Measurements from ENCODE around the gene SMPD2. TPM values are rescaled to one million over a fixed set of nuclear protein-coding genes. Genes with fewer than 3 reads are reported as not detected.
"Not testable (repeated sequence)": the region's sequence is repeated elsewhere in the genome, so short reads cannot be mapped to it uniquely, and the experiment has no call there.

SMPD2 gene
- total RNA-seq, 1 experiment from 2014 or later: 12.3 TPM

GRCh38 chr6:109457562-109457996 is 17.1 kb downstream of the SMPD2 start:
- Histone ChIP-seq H3K4me1 (peaks cover 13% of the 10 kb centered on the region), H3K4me3 (ENCODE audit: low read depth, low read length) (no peak overlapping the region), H3K9me3 (no peaks in the 10 kb centered on the region), H3K27me3 (replicated peaks; ENCODE audit: control insufficient read depth, insufficient read depth, low read length) (no peaks in the 10 kb centered on the region), H3K36me3 (ENCODE audit: control insufficient read depth, insufficient read depth, low read length) (no peaks in the 10 kb centered on the region)
- intact Hi-C loops (cut with micrococcal nuclease; ENCODE audit: unreplicated experiment): no loop called here
- no peaks in the 10 kb centered on the region for H3K27me3 Mint-ChIP-seq (ENCODE audit: insufficient read depth, unreplicated experiment)
- TF ChIP-seq CTCF (IDR thresholded peaks at IDR 0.05; ENCODE audit: insufficient read depth in 1 of 2, low read depth in 1 of 2, low read length in 1 of 2, severe bottlenecking in 1 of 2, unreplicated experiment in 1 of 2): no peak
- DNase-seq: no peak
- H3K27ac Mint-ChIP-seq (ENCODE audit: unreplicated experiment): no peak overlapping the region
- no TSS peak for BruUV-seq (replicated peaks)
- H3K9me3 Mint-ChIP-seq (ENCODE audit: unreplicated experiment): no peaks in the 10 kb centered on the region
- H3K4me3 Mint-ChIP-seq (ENCODE audit: unreplicated experiment): no peak overlapping the region
- peaks cover 10% of the 10 kb centered on the region for H3K36me3 Mint-ChIP-seq (ENCODE audit: insufficient read depth, unreplicated experiment)
- ChIA-PET POLR2A (no interaction called here), CTCF (no interaction called here)
- H3K4me1 Mint-ChIP-seq (ENCODE audit: low read depth, unreplicated experiment): no peaks in the 10 kb centered on the region

- ChIA-PET CTCF (no interaction called here), POLR2A (no interaction called here)
- no TSS peak for BruUV-seq (replicated peaks)
- no peaks in the 10 kb centered on the region for H3K36me3 ChIP-seq (ENCODE audit: control insufficient read depth, insufficient read depth, low read length)
- H3K4me1 ChIP-seq: peaks cover 13% of the 10 kb centered on the region
- Mint-ChIP-seq H3K27ac (ENCODE audit: unreplicated experiment) (no peak overlapping the region), H3K4me1 (ENCODE audit: low read depth, unreplicated experiment) (no peaks in the 10 kb centered on the region), H3K4me3 (ENCODE audit: unreplicated experiment) (no peak overlapping the region), H3K36me3 (ENCODE audit: insufficient read depth, unreplicated experiment) (peaks cover 22% of the 10 kb centered on the region), H3K9me3 (ENCODE audit: unreplicated experiment) (no peaks in the 10 kb centered on the region), H3K27me3 (ENCODE audit: insufficient read depth, unreplicated experiment) (no peaks in the 10 kb centered on the region)
- TF ChIP-seq CTCF (IDR thresholded peaks at IDR 0.05; ENCODE audit: insufficient read depth in 1 of 2, low read depth in 1 of 2, low read length in 1 of 2, severe bottlenecking in 1 of 2, unreplicated experiment in 1 of 2): no peak
- intact Hi-C loops (cut with micrococcal nuclease; ENCODE audit: unreplicated experiment): no loop called here
- H3K9me3 ChIP-seq: no peaks in the 10 kb centered on the region
- H3K4me3 ChIP-seq (ENCODE audit: low read depth, low read length): no peak overlapping the region
- DNase-seq: no peak
- H3K27me3 ChIP-seq (replicated peaks; ENCODE audit: control insufficient read depth, insufficient read depth, low read length): no peaks in the 10 kb centered on the region
These were observed 18.4 kb downstream of the SMPD2 start for GRCh38 chr6:109458774-109459531.

- Mint-ChIP-seq H3K27ac (ENCODE audit: unreplicated experiment) (no peak overlapping the region), H3K36me3 (ENCODE audit: insufficient read depth, unreplicated experiment) (peaks cover 32% of the 10 kb centered on the region), H3K4me3 (ENCODE audit: unreplicated experiment) (no peak overlapping the region), H3K4me1 (ENCODE audit: low read depth, unreplicated experiment) (no peaks in the 10 kb centered on the region), H3K9me3 (ENCODE audit: unreplicated experiment) (no peaks in the 10 kb centered on the region), H3K27me3 (ENCODE audit: insufficient read depth, unreplicated experiment) (no peaks in the 10 kb centered on the region)
- Histone ChIP-seq H3K9me3 (no peaks in the 10 kb centered on the region), H3K27me3 (replicated peaks; ENCODE audit: control insufficient read depth, insufficient read depth, low read length) (no peaks in the 10 kb centered on the region), H3K36me3 (ENCODE audit: control insufficient read depth, insufficient read depth, low read length) (no peaks in the 10 kb centered on the region), H3K4me3 (ENCODE audit: low read depth, low read length) (no peak overlapping the region), H3K4me1 (peaks cover 8% of the 10 kb centered on the region)
- DNase-seq: no peak
- intact Hi-C loops (cut with micrococcal nuclease; ENCODE audit: unreplicated experiment): no loop called here
- ChIA-PET POLR2A (interaction anchor here (0.6 kb wide), 2 partner anchors 78 to 504 kb away, joined by 3 to 5 read pairs; partner anchors contain the start of gene CD164), CTCF (interaction anchor here (0.6 kb wide), 2 partner anchors 171 to 286 kb away, joined by 4 to 9 read pairs; no protein-coding TSS in a partner anchor)
- no peak for TF ChIP-seq CTCF (IDR thresholded peaks at IDR 0.05; ENCODE audit: insufficient read depth in 1 of 2, low read depth in 1 of 2, low read length in 1 of 2, severe bottlenecking in 1 of 2, unreplicated experiment in 1 of 2)
- no TSS peak for BruUV-seq (replicated peaks)
These were observed 19.8 kb downstream of the SMPD2 start for GRCh38 chr6:109460161-109460829.

GRCh38 chr6:109461205-109461604 is 20.7 kb downstream of the SMPD2 start:
- H3K27ac Mint-ChIP-seq (ENCODE audit: unreplicated experiment): not testable (repeated sequence)

More at GRCh38 chr6:109461205-109461604, 20.7 kb downstream of the SMPD2 start:
- H3K4me3 ChIP-seq (ENCODE audit: low read depth, low read length); H3K36me3 ChIP-seq (ENCODE audit: control insufficient read depth, insufficient read depth, low read length); POLR2A ChIA-PET; H3K4me1 Mint-ChIP-seq (ENCODE audit: low read depth, unreplicated experiment); H3K9me3 ChIP-seq; CTCF ChIA-PET; H3K9me3 Mint-ChIP-seq (ENCODE audit: unreplicated experiment); BruUV-seq (replicated peaks); intact Hi-C loops (cut with micrococcal nuclease; ENCODE audit: unreplicated experiment); DNase-seq; H3K4me3 Mint-ChIP-seq (ENCODE audit: unreplicated experiment); H3K27me3 Mint-ChIP-seq (ENCODE audit: insufficient read depth, unreplicated experiment); H3K4me1 ChIP-seq; H3K27me3 ChIP-seq (replicated peaks; ENCODE audit: control insufficient read depth, insufficient read depth, low read length): not testable (repeated sequence)
- peaks cover 40% of the 10 kb centered on the region for H3K36me3 Mint-ChIP-seq (ENCODE audit: insufficient read depth, unreplicated experiment)

All from Caco-2 (cell line).